CD4-positive, alpha-beta T cell (primary cell): ENCODE measurements around the gene ZNF532. TPM values are rescaled to one million over a fixed set of nuclear protein-coding genes. Genes with fewer than 3 reads are reported as not detected.

Experiments used
- ATAC-seq: fragments of 200-7000 bp; cut with Tn5 transposase; one replicate; pipeline ENCODE4 v1.10.0; 2022; ENCODE audit warnings: mild to moderate bottlenecking; ENCODE audit not compliant: poor library complexity
- CTCF ChIA-PET: fragments of 350-600 bp; sonication (Branson Sonifier 250); formaldehyde crosslinking; loops from one replicate; lab custom pipeline; 2021; ENCODE audit warnings: antibody characterized with exemption, inconsistent platforms; lab: Charles Lee
- POLR2A ChIA-PET: fragments of 350-600 bp; sonication (Branson Sonifier 250); formaldehyde crosslinking; loops from one replicate; lab custom pipeline; 2021; ENCODE audit warnings: antibody characterized with exemption, inconsistent platforms; lab: Charles Lee
- DNase-seq, 14 experiments: peaks; one replicate each; pipeline ENCODE4 v3.0.0-alpha.2; 2013 to 2020; ENCODE audit warnings: mixed read lengths in 2 of 14
- H3K27ac ChIP-seq, 2 donors: one replicate each; pipeline versions ENCODE4 v1.5.1 to v1.7.0; 2013; ENCODE audit warnings: low read length in 2 of 2, low read depth in 1 of 2, mild to moderate bottlenecking in 1 of 2
- H3K27me3 ChIP-seq, 2 experiments: 1 replicate in 1 of 2; 2 replicates in 1 of 2; pipeline versions ENCODE4 v1.6.1 to v1.7.0; 2013; ENCODE audit warnings: low read length in 2 of 2, control low read depth in 1 of 2, mild to moderate bottlenecking in 1 of 2, moderate library complexity in 1 of 2; ENCODE audit not compliant: insufficient read depth in 2 of 2, control insufficient read depth in 1 of 2
- H3K36me3 ChIP-seq: one replicate; pipeline ENCODE4 v1.6.1; 2013; ENCODE audit warnings: low read length, control low read depth; ENCODE audit not compliant: insufficient read depth
- H3K4me1 ChIP-seq: one replicate; pipeline ENCODE4 v1.6.1; 2013; ENCODE audit warnings: low read length, control low read depth; ENCODE audit not compliant: insufficient read depth
- H3K4me3 ChIP-seq: one replicate; pipeline ENCODE4 v1.5.1; 2013; ENCODE audit warnings: mild to moderate bottlenecking, low read length, moderate library complexity
- H3K9me3 ChIP-seq, 2 experiments: 1 replicate in 1 of 2; 2 replicates in 1 of 2; pipeline versions ENCODE4 v1.6.1 to v1.7.0; 2013; ENCODE audit warnings: low read length in 2 of 2, mild to moderate bottlenecking in 2 of 2, control low read depth in 1 of 2, moderate library complexity in 1 of 2; ENCODE audit not compliant: control insufficient read depth in 1 of 2, insufficient read depth in 1 of 2
- H3K27ac Mint-ChIP-seq: one replicate; pipeline ENCODE4 v1.8.0; 2020; ENCODE audit warnings: mixed read lengths
- H3K27me3 Mint-ChIP-seq: one replicate; pipeline ENCODE4 v1.8.0; 2021; ENCODE audit warnings: mixed read lengths
- H3K36me3 Mint-ChIP-seq: one replicate; pipeline ENCODE4 v1.8.0; 2021; ENCODE audit warnings: low read depth, mixed read lengths
- H3K4me1 Mint-ChIP-seq: one replicate; pipeline ENCODE4 v1.8.0; 2021; ENCODE audit warnings: low read depth, mixed read lengths
- H3K4me3 Mint-ChIP-seq: one replicate; pipeline ENCODE4 v1.8.0; 2020; ENCODE audit warnings: mild to moderate bottlenecking, mixed read lengths
- H3K9me3 Mint-ChIP-seq: one replicate; pipeline ENCODE4 v1.8.0; 2020; ENCODE audit warnings: mixed read lengths
- intact Hi-C, 2 experiments: fragments of 100-400 bp; cut with DNase I in 1 of 2; cut with micrococcal nuclease in 1 of 2; formaldehyde crosslinking; loops; one replicate each; pipeline versions ENCODE4 v1.15.1 to v1.9.0; 2023 to 2025; cut with DNase I, micrococcal nuclease
- total RNA-seq, 174 experiments: library from RNA in 2 of 174; stranded (reverse) in 2 of 174; gene quantifications; one replicate each; pipeline ENCODE4 v1.2.3 and lab custom pipeline; 2021 to 2026
- TF ChIP-seq, protein P1 (sequence below): fragments of 200-600 bp; IDR thresholded peaks from one replicate; pipeline ENCODE4 v1.8.0; 2022; ENCODE audit warnings: antibody characterized with exemption, mild to moderate bottlenecking

The ZNF532 gene
- total RNA-seq, 2 experiments from 2014 or later: 9.8 to 9.9 TPM

- H3K4me1 Mint-ChIP-seq: peaks cover 9% of the 10 kb centered on the region
- H3K9me3 Mint-ChIP-seq: no peaks in the 10 kb centered on the region
- Histone ChIP-seq H3K4me1 (peaks cover 4% of the 10 kb centered on the region), H3K4me3 (no peak overlapping the region), H3K27me3 (no peaks in the 10 kb centered on the region), H3K9me3 (no peaks in the 10 kb centered on the region), H3K27ac (no peak overlapping the region), H3K36me3 (no peaks in the 10 kb centered on the region)
- ATAC-seq (no peak), DNase-seq (no peak)
- CTCF ChIA-PET: no interaction called here
- no peak overlapping the region for H3K27ac Mint-ChIP-seq
- intact Hi-C loops: no loop called here
- TF ChIP-seq, protein P1, sequence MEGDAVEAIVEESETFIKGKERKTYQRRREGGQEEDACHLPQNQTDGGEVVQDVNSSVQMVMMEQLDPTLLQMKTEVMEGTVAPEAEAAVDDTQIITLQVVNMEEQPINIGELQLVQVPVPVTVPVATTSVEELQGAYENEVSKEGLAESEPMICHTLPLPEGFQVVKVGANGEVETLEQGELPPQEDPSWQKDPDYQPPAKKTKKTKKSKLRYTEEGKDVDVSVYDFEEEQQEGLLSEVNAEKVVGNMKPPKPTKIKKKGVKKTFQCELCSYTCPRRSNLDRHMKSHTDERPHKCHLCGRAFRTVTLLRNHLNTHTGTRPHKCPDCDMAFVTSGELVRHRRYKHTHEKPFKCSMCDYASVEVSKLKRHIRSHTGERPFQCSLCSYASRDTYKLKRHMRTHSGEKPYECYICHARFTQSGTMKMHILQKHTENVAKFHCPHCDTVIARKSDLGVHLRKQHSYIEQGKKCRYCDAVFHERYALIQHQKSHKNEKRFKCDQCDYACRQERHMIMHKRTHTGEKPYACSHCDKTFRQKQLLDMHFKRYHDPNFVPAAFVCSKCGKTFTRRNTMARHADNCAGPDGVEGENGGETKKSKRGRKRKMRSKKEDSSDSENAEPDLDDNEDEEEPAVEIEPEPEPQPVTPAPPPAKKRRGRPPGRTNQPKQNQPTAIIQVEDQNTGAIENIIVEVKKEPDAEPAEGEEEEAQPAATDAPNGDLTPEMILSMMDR: no peak
- no peaks in the 10 kb centered on the region for H3K36me3 Mint-ChIP-seq
- POLR2A ChIA-PET: no interaction called here
- no peak overlapping the region for H3K4me3 Mint-ChIP-seq
- H3K27me3 Mint-ChIP-seq: peaks cover 7% of the 10 kb centered on the region
These were observed 18.0 kb downstream of the ZNF532 start for GRCh38 chr18:58882686-58883085.

DNA sequence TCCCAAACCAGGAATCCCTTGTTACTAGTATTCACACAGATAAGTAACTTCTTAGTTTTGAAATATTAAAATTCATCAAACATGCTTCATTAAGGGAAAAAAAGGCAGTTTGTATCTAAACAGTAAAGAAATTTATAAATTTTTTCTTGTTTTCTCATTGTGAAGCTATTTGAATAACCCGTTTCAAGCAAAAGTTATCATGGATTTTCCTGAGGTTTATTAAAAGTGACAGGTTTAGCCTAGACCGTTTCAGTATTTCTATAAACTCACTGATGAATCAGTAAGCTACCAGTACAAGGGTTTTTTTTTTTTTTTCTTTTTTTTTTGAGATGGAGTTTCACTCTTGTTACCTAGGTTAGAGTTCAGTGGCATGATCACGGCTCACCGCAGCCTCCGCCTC lies 20.0 kb downstream of the ZNF532 start:
- peaks cover 14% of the 10 kb centered on the region for H3K27me3 Mint-ChIP-seq
- H3K27ac Mint-ChIP-seq: no peak overlapping the region
- H3K36me3 ChIP-seq: no peaks in the 10 kb centered on the region
- DNase-seq: no peak
- no peak overlapping the region for H3K4me3 ChIP-seq
- H3K4me1 ChIP-seq: peaks cover 5% of the 10 kb centered on the region
- no peak for ATAC-seq
- H3K4me1 Mint-ChIP-seq: peaks cover 10% of the 10 kb centered on the region
- no peaks in the 10 kb centered on the region for H3K27me3 ChIP-seq
- TF ChIP-seq, protein P1: no peak
- intact Hi-C loops: no loop called here
- H3K36me3 Mint-ChIP-seq: no peaks in the 10 kb centered on the region
- no peak overlapping the region for H3K27ac ChIP-seq
- H3K4me3 Mint-ChIP-seq: no peak overlapping the region
- H3K9me3 Mint-ChIP-seq: no peaks in the 10 kb centered on the region
- ChIA-PET POLR2A (interaction anchor here (0.6 kb wide), 1 partner anchor 153 kb away, joined by 4 read pairs; no protein-coding TSS in a partner anchor), CTCF (no interaction called here)
- no peaks in the 10 kb centered on the region for H3K9me3 ChIP-seq

- H3K4me3 Mint-ChIP-seq: no peak overlapping the region
- H3K4me1 Mint-ChIP-seq: peaks cover 10% of the 10 kb centered on the region
- TF ChIP-seq, protein P1: no peak
- H3K27me3 ChIP-seq: no peaks in the 10 kb centered on the region
- intact Hi-C loops: no loop called here
- CTCF ChIA-PET: no interaction called here
- DNase-seq (no peak), ATAC-seq (no peak)
- peaks cover 23% of the 10 kb centered on the region for H3K27me3 Mint-ChIP-seq
- H3K9me3 Mint-ChIP-seq: no peaks in the 10 kb centered on the region
- no peaks in the 10 kb centered on the region for H3K36me3 ChIP-seq
- H3K27ac ChIP-seq: no peak overlapping the region
- peaks cover 5% of the 10 kb centered on the region for H3K4me1 ChIP-seq
- no peaks in the 10 kb centered on the region for H3K9me3 ChIP-seq
- no peak overlapping the region for H3K4me3 ChIP-seq
- H3K36me3 Mint-ChIP-seq: no peaks in the 10 kb centered on the region
- no peak overlapping the region for H3K27ac Mint-ChIP-seq
- POLR2A ChIA-PET: no interaction called here
These were observed 21.8 kb downstream of the ZNF532 start for GRCh38 chr18:58886431-58886830.
